K562 (cell line): Measurements from ENCODE around the gene CDCP1. TPM values are rescaled to one million over a fixed set of nuclear protein-coding genes. Genes with fewer than 3 reads are reported as not detected.

Experiments used
- ASH1L ChIP-seq: fragments of 450-650 bp; IDR thresholded peaks from 2 replicates; pipeline ENCODE4 v1.6.1; 2018; ENCODE audit warnings: borderline replicate concordance, mild to moderate bottlenecking, low read depth; ENCODE audit not compliant: partially characterized antibody
- CEBPZ ChIP-seq: fragments of 150-350 bp; IDR thresholded peaks from 2 replicates; pipeline ENCODE4 v1.6.1; 2014; ENCODE audit warnings: low read depth, mild to moderate bottlenecking, low read length, borderline replicate concordance
- E2F3 ChIP-seq: fragments of 250-450 bp; sonication (Bioruptor Pico); IDR thresholded peaks from 2 replicates; pipeline ENCODE4 v1.4.0; 2020; ENCODE audit warnings: mild to moderate bottlenecking
- E4F1 ChIP-seq: fragments of 250-450 bp; sonication (Bioruptor Pico); IDR thresholded peaks from 2 replicates; pipeline ENCODE4 v1.5.0; 2021; ENCODE audit warnings: mild to moderate bottlenecking, borderline replicate concordance
- KDM5B ChIP-seq: fragments of 200-600 bp; sonication (generic); IDR thresholded peaks from 2 replicates; pipeline ENCODE4 v1.6.1; 2012; ENCODE audit warnings: low read depth, mild to moderate bottlenecking, moderate library complexity, low read length, control low read depth, inconsistent platforms; ENCODE audit not compliant: insufficient replicate concordance
- KLF1 ChIP-seq: fragments of 450-650 bp; IDR thresholded peaks from 2 replicates; pipeline ENCODE4 v1.6.1; 2016; ENCODE audit warnings: missing genetic modification characterization, missing compliant biosample characterization
- KLF16 ChIP-seq: IDR thresholded peaks from 2 replicates; pipeline ENCODE4 v1.6.1; 2016; ENCODE audit warnings: antibody characterized with exemption
- MITF ChIP-seq: IDR thresholded peaks from 2 replicates; pipeline ENCODE4 v1.6.1; 2014; ENCODE audit warnings: antibody characterized with exemption
- MTA1 ChIP-seq: fragments of 450-650 bp; IDR thresholded peaks from 2 replicates; pipeline ENCODE4 v1.6.1; 2017; ENCODE audit warnings: borderline replicate concordance
- MYBL2 ChIP-seq, 2 experiments: fragments of 450-650 bp in 1 of 2; sonication (generic) in 1 of 2; formaldehyde crosslinking in 1 of 2; IDR thresholded peaks; 2 replicates each; pipeline versions ENCODE4 v1.6.1 to v1.8.1; 2017 to 2022; ENCODE audit warnings: borderline replicate concordance in 1 of 2, inconsistent platforms in 1 of 2, low read depth in 1 of 2, mild to moderate bottlenecking in 1 of 2, missing genetic modification reagents in 1 of 2, moderate library complexity in 1 of 2
- NFIX ChIP-seq: fragments of 250-450 bp; sonication (Bioruptor Pico); IDR thresholded peaks from 2 replicates; pipeline ENCODE4 v1.4.0; 2020; ENCODE audit warnings: low read depth, mild to moderate bottlenecking, moderate library complexity
- POLR2G ChIP-seq: fragments of 200-400 bp; formaldehyde crosslinking; IDR thresholded peaks from 2 replicates; pipeline ENCODE4 v1.6.1; 2017; ENCODE audit warnings: low read depth, mild to moderate bottlenecking, antibody characterized with exemption, low read length, moderate library complexity
- PREB ChIP-seq: sonication (generic); formaldehyde crosslinking; IDR thresholded peaks from 2 replicates; pipeline ENCODE4 v1.8.1; 2023; ENCODE audit warnings: mild to moderate bottlenecking, missing genetic modification reagents
- SRSF1 ChIP-seq: fragments of 200-400 bp; formaldehyde crosslinking; IDR thresholded peaks from 2 replicates; pipeline ENCODE4 v1.6.1; 2017; ENCODE audit warnings: mild to moderate bottlenecking, low read depth, low read length, moderate library complexity
- TAF15 ChIP-seq: fragments of 200-400 bp; formaldehyde crosslinking; IDR thresholded peaks from 2 replicates; pipeline ENCODE4 v1.6.1; 2017; ENCODE audit warnings: mild to moderate bottlenecking, low read depth, low read length, moderate library complexity
- ZBTB1 ChIP-seq: sonication (generic); formaldehyde crosslinking; IDR thresholded peaks from 2 replicates; pipeline ENCODE4 v1.8.1; 2023; ENCODE audit warnings: missing genetic modification reagents, low read depth, mild to moderate bottlenecking, borderline replicate concordance
- ZNF707 ChIP-seq: fragments of 250-450 bp; sonication (Bioruptor Pico); conservative IDR thresholded peaks from 2 replicates; pipeline ENCODE4 v1.8.0; 2022; ENCODE audit warnings: inconsistent platforms, mild to moderate bottlenecking, moderate library complexity
- polyA plus RNA-seq, 8 experiments: library from polyadenylated mRNA; depleted of rRNA in 4 of 8; stranded (reverse) in 5 of 8; unstranded in 3 of 8; fragments of >200 nt; fragmentation: Nextera tagmentation in 2 of 8; fragmentation: Illumina TruSeq in 1 of 8; extraction: Ambion mirVana in 2 of 8; extraction: Trizol in 1 of 8; gene quantifications; 2 replicates each; pipeline versions ENCODE4 v1.2.1 to v1.2.3, GENCODE V29; 2011 to 2014; ENCODE audit warnings: inconsistent platforms in 1 of 8, missing spikeins in 1 of 8
- total RNA-seq, 7 experiments: library from RNA; depleted of rRNA in 6 of 7; stranded (reverse); fragments of >200 nt in 6 of 7; fragmentation: Illumina TruSeq in 2 of 7; extraction: Trizol in 2 of 7; gene quantifications; 2 replicates each; pipeline versions ENCODE4 v1.2.1 to v1.2.3, GENCODE V29; 2011 to 2021; ENCODE audit warnings: low replicate concordance in 1 of 7

Gene CDCP1
- total and polyA plus RNA-seq, 9 of the 15 experiments (the other 6 are each of a cell fraction or from before 2014, with no cell fraction given) = 3.9 to 16.4 (median 5.2) TPM

GRCh38 chr3:45103753-45104714, 42.1 kb downstream of the CDCP1 start (continued):
- no peak for TF ChIP-seq CEBPZ
- no peak for TF ChIP-seq ZBTB1
- TF ChIP-seq KLF16 = peak; percentile 97
- peak; percentile 10; the same call in 1 of the 2 replicates for TF ChIP-seq MITF
- no peak; the same call in 1 of the 2 replicates for TF ChIP-seq ZNF707 (CRISPR knock-in tag)
- no peak for TF ChIP-seq SRSF1
- no peak for TF ChIP-seq KDM5B
- peak; percentile 88 for TF ChIP-seq MTA1
- TF ChIP-seq NFIX = no peak
- TF ChIP-seq E4F1 (CRISPR knock-in tag) = no peak
- TF ChIP-seq KLF1 (tag) = no peak
- TF ChIP-seq PREB (CRISPR knock-in tag) = no peak
- no peak for TF ChIP-seq ASH1L
- TF ChIP-seq TAF15 = no peak
- TF ChIP-seq E2F3 (CRISPR knock-in tag) = 0 out of 2 replicates have a peak, but pooled peaks have one; percentile 4
- TF ChIP-seq MYBL2 (IDR thresholded peaks at IDR 0.05; ENCODE audit: low read depth) = no peak
- TF ChIP-seq MYBL2 (CRISPR knock-in tag; IDR thresholded peaks at IDR 0.05; ENCODE audit: borderline replicate concordance) = no peak
- no peak for TF ChIP-seq POLR2G
